ENCODE measurements around the gene NFIA.

The NFIA gene

DNA sequence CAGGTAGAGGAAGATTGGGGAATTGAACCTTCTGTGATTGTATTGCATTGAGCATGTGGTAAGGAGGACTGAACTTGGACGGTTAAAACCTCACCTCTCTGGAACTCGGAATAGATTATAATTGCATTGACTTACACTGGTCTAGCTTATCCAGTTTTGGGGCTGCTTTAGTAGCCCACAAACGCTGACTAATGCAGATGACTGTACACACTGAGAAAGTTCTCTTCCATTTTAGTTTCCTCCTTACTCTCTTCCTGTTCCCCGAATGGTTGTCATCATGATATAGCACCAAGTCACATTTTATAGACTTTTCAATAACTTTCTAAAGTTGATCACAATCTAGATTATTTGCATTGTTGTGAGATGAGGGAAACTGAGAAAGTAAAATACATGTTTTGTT lies 78.2 kb downstream of the NFIA start:
- no peak for DNase-seq

- DNase-seq: no peak
Measured at GRCh38 chr1:61162520-61163258, 80.3 kb downstream of the NFIA start.

- DNase-seq: no peak
Measured at GRCh38 chr1:61163355-61163754, 81.0 kb downstream of the NFIA start.

DNA sequence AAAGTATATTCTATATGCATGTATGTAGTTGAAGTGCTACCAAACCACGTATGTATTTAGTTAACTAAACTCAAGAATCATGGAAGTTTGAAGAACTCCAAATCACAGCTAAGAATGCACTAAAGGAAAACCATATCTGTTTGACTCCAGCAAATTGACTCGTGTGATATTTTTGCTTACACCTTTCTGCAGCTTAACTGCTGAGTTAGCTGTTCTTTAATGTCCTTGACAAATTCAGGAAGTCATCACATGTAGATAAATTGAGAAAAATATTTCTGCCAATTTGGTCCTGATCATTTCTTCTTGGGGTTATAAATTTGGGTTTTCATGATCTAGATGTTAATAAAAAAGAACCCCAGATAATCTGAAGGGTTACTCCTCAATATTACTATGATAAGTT lies 83.0 kb downstream of the NFIA start:
- no peak for DNase-seq

DNA sequence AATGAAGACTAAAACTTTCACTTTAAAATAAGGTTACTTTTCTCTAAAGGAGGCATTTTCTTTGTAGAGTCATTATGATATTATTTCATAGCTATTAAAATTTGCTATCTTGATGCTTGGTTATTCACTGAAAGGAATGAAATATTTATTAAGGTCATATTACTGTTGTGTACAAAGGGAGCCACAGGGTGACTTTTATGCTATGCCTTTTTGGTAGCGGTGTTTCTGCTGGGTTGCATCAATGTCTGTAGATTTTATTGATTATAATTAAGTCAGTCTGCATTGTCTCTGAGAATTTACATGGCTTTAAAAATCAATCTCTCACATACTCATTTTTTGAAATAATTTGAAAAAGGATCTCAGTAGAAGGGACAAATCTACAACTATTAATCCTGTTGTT lies 84.9 kb downstream of the NFIA start:
- no peak for DNase-seq

- DNase-seq: no peak
Measured at GRCh38 chr1:61169045-61169444, 86.7 kb downstream of the NFIA start.

GRCh38 chr1:61169634-61170033 lies 87.3 kb downstream of the NFIA start:
- no peak for DNase-seq

- DNase-seq: no peak
Measured at GRCh38 chr1:61170328-61171238, 88.2 kb downstream of the NFIA start.

DNA sequence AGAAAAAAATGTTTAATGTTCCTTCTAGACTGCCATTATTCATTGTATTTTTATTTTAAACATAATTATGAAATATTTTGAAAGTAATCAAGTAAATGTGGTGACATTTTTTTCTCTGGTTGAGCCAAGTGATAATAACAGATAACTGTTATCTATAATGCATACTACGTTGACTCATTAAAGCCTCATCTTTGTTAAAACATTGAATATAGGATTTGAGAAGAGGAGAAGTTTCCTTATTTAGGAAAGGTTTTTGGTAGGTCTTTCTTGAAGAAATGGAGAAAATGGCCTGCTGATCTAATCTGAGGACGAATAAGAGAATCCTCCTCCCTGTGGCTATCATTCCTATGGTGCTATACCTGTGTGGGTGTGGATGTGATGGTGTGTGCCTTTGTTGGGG lies 89.0 kb downstream of the NFIA start:
- no peak for DNase-seq

DNA sequence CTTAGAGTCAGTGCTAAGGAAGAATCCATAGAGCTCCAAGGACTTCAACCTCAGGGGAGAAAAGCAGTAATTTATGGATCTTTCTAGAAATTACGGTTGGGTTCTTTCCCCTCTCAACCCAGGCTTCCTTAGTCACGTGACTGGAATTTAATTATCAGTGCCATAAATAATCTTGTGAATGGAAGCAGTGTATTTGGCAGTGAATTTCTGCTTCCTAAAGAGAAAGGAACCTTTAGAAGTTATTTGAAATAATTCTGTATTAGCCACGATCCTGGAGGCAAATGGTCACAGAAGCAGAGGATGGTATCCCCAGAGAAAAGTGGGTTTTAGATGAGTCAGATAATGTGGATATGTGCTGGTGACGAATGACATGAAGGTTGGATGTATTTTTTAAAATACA lies 89.6 kb downstream of the NFIA start:
- no peak for DNase-seq

GRCh38 chr1:61173118-61173517 lies 90.8 kb downstream of the NFIA start:
- no peak for DNase-seq

DNA sequence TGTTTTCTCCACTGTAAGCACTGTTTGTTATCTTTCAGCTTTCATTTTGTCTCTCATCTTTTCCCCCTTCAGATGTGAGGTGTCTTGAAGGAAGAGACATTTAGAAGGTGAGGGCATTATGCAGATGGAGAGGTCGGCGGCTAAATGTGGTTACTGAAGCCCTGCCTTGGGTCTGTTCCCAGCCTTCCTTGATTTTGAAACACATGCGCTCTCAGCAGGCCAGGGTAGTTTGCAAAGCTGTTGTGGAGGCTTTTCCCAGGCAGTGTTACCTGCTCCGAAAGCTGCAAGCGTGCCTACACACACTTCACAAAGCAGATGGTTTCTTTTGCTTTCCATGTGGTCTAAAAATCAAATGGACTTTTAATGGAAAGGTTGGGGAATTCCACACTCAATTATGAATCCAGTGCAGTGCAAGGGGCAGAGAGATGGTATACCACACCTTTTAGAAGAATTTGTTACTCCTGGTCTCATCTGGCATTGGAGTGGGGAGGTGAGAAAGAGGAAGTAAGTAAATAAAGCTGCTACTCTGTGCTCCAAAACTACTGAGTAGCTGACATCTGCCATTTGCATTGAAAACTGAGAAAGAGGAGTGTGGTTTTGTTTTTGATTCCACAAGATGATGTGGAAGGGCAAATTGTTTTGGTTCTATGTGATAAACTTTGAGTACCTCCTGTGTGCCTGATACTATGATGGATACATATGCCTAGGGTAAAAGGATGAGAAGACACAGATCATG lies 91.9 kb downstream of the NFIA start:
- DNase-seq: no peak

DNA sequence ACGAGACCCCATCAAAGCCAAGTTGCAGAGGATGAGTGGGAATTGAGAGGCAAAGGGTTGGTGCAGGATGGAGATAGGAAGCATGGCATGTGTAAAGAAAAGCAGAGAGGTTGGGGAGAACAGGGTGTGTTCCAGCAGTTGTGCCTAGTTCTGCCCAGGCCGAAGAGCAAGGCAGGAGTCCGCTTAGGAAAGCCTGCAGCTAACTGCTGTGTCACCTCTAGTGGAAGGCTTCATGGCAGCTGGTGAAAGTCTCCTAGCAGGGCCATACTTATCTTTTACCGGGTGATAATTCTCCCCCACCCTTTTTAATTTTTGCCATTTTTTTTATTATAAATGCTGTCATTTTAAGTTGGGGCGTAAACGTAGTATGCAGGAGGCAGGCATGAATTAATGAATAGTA lies 93.6 kb downstream of the NFIA start:
- no peak for DNase-seq

DNA sequence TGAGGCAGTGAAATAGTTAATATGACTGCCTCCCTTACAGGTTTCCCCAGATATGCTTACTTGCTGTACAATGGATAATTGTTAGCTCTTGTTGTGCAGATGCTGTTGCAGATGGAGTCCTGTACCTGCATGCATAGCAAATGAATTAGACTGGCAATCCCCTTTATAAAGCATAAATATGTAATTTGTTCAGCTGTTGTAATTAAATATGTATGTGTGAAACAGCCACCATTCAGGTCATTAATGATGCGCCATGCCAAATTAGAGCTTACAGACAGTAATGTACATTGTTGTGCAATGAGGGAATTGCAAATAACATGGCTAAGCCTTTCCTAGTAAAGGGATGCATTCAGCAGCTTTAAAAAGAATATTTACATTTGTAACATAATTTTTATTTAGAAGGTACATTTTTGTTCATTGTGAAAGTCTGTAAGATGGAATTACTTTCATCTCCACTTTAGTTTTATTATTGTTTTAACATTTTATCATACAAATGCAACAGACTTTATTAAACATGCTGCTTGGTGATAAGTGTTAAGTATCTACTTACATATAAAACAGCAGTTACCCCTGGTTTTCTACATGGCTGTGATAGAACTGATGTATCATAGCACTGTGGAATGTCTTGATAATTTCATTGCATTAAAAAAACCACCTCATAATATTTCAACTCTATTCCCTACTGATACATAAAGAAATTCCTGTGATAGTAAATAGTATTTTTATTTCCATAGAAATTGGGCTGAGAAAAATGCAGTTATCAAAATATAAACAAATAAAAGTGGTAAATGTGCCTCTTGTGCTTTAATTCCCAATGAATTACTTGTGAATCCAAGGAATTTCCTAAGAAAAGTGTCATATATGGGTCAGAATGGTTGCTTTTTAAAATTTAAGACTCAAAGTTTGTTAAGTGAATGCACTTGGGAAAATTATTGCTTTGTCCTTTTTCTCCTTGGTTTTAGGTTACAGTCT lies 99.0 kb downstream of the NFIA start:
- DNase-seq: no peak

GRCh38 chr1:61182049-61182448 lies 99.7 kb downstream of the NFIA start:
- no peak for DNase-seq

DNA sequence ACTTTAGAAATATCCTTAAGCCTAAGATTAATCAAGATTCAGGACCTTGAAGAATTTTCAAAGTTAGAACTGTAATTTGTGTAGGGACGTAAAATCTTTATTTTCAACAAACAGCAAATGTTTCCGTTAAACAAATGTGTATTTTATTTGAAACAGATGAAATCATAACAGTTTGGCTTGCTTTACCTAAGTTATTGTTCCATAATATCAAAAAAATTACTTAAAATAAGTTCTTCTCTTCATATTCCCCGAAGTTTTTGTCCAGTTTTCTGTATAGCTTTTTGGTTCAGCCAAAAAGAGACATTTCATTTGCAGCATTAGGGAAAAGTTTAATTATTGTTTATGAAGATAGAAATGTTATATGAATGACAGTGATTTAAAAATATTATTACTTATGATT lies 100.1 kb downstream of the NFIA start:
- no peak for DNase-seq

DNA sequence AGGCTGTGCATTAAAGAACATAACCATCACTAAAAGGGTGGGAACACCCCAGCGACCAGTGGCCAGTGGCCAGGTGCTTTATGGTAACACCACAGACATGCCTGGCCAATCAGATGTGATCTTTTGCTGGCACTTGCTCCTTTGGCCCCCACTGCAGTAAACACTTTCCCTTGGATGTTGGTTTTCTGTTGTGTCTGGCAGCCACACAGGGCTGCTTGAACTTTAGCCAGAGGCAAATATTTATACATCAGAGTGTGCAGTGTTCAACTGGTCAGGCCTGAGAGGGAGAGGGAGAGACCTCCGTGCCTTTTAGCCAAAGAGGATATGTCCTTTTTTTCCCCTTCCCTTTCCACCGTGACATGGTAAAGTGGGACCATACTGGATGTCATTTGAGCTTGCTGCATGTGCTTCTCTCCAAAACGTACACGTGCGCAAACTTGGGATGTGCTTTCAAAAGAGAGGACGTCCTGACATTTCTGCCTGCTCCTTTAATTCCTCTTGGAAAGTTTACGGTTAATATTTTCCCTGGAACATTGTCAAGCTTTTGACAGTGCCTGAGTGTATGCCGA lies 101.2 kb downstream of the NFIA start:
- no peak for DNase-seq

DNA sequence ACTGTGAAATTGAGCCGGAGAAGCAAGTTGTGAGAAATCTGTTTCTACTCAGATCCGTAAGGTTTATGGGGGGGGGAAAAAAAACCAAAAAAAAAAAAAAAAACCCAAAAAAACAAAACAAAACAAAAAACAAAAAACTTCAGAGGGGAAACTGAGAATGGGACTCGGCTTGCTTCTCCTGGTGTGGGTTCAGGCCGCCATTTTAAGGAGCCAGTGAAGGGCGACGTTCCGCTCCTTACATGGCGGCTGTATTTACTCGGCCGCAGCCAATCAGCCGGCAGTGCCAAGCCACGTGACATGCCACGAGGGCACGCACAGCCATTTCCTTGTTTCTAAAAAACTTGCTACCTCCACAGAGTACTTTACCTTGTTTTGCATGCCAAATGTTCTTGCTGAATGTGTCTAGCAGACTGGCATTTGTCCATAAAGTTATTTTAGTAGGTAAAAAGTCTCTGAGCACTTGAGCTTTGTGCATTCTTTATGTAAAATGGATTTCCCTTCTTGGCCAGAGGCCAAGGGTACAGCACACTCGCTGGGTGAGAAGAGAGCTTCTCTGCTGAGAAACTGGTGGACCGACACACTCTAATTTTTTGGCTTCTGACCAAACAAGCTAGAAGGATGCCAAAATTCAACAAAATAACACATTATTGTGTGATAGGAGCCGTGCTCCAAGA lies 101.8 kb downstream of the NFIA start:
- DNase-seq: no peak

GRCh38 chr1:61184714-61185106 lies 102.3 kb downstream of the NFIA start:
- no peak for DNase-seq

DNA sequence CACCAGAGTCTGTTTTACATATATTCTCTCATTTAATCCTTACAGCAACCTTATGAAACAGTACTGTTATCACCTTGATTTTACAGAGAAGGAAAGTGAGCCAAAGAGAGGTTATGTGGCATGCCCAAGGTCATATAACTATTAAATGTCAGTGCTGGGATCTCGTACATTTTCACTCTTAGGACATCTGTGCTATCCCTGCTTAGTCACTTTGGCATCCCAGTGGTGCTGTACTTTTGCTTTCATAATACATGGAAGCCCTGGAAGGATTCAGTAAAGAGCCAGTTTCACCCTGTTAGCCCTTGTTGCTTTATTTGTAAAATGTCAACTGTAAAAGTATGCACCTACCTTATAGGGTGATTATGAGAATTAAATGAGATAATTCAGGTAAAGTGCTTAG lies 104.4 kb downstream of the NFIA start:
- no peak for DNase-seq

DNA sequence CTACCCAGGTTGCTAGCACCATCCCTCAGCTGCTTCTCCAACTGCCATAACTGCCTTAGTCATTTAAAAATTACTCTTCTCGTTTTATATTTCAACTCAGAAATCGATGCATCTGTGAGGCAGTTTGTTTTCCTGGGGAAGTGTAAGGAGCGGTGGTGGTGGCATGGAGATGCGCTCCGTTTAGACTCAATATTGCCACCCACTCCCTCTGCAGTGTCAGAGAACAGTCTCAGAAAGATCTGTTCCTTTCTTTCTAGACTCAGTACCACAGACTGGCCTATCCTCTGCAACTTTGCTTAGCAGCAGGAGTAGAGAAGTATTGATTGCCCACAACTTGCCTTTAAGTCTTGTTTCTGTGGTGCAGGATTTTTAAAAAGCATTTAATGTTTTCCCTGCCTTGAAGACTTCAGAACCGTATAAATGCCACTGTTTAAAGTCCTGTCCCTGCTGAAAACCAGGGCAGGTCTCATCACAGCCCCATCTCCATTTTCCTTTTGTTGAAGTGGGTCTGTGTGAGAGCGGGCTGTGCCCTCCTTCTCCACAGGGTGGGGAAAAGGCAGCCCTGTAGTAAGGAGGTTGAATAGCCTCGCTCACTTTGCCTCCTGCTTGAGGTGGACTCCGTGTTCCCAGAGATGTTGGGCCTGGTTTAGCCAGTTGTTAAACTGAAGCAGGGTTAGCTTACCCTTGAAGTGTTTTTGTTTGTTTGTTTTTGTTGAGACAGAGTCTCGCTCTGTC lies 105.2 kb downstream of the NFIA start:
- no peak for DNase-seq
